Sciatic nerve (tissue), 2 donors: Measurements from ENCODE around the gene CD80. TPM values are rescaled to one million over a fixed set of nuclear protein-coding genes. Genes with fewer than 3 reads are reported as not detected.
"Not testable (repeated sequence)": the region's sequence is repeated elsewhere in the genome, so short reads cannot be mapped to it uniquely, and the experiment has no call there.

ENCODE experiments used
- ATAC-seq: fragments of 200-7000 bp; cut with Tn5 transposase; one replicate; pipeline ENCODE4 v1.9.1; 2020; ENCODE audit warnings: mild to moderate bottlenecking, moderate library complexity
- DNase-seq: peaks from one replicate; pipeline ENCODE4 v3.0.0-alpha.2; 2020; ENCODE audit warnings: low spot score
- intact Hi-C: fragments of 100-400 bp; cut with DNase I; formaldehyde crosslinking; loops from one replicate; pipeline ENCODE4 v1.14.2; 2022
- total RNA-seq: library from RNA; stranded (reverse); fragmentation: NEBNext Ultra II Directional; extraction: Animal tissue kit (Norgen Biotek cat#: 25700); gene quantifications from one replicate; pipeline ENCODE4 v1.2.1, GENCODE V29; 2021
- donor health status: DM: no; HTN: no; CAD: no.
- donor health status: DM: no; HTN: no; CAD: no.

The CD80 gene
- total RNA-seq, 1 donor from 2014 or later: 1.6 TPM

GRCh38 chr3:119553823-119554415 lies 5.5 kb downstream of the CD80 start:
- intact Hi-C loops: no loop called here
- no peak for DNase-seq
- ATAC-seq: no peak

DNA sequence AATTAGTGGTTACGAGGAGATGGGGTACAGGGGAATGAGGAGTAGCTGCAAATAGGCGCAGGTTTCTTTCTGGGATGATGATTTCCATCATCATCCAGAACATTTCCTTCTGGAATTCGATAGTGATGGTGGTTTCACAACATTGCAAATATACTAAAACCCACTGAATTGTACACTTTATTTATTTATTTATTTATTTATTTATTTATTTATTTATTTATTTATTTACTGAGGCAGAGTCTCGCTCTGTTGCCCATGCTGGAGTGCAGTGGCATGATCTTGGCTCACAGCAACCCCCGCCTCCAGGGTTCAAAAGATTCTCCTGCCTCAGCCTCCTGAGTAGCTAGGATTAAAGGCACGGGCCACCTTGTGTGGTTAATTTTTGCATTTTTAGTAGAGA lies 6.5 kb downstream of the CD80 start:
- ATAC-seq, intact Hi-C loops: not testable (repeated sequence)

GRCh38 chr3:119551598-119551997 lies 7.8 kb downstream of the CD80 start:
- DNase-seq (no peak), ATAC-seq (no peak)
- intact Hi-C loops: no loop called here

More for the DNA sequence above, 6.5 kb downstream of the CD80 start:
- DNase-seq: not testable (repeated sequence)

- ATAC-seq: no peak
- intact Hi-C loops: no loop called here
Observed at GRCh38 chr3:119550192-119550910, 9.1 kb downstream of the CD80 start.

DNA sequence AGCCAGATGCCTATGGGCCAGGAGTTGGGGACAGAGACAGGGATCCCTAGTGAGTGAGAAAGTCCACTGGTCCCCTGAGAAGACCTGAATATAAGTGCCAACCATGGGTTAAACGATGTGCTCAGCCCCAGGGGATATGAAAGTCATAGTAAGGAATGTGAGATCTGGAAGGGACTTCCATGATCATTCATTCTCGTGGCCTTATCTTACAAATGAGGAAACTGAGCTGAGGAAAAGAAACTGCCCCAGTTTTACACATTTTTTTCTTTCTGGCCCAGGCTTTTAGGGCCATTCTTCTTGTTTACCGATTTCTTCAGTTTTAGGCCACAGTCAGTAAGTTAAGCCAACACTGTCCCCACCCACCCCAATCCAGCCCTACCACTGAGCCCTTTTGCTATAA lies 11.1 kb downstream of the CD80 start:
- intact Hi-C loops: no loop called here
- DNase-seq (no peak), ATAC-seq (no peak)

More at GRCh38 chr3:119550192-119550910, 9.1 kb downstream of the CD80 start:
- no peak for DNase-seq

- DNase-seq (no peak), ATAC-seq (no peak)
Observed at GRCh38 chr3:119547227-119547626, 12.2 kb downstream of the CD80 start.

GRCh38 chr3:119543147-119543546 lies 16.3 kb downstream of the CD80 start:
- no peak for DNase-seq
- intact Hi-C loops: no loop called here
- ATAC-seq: no peak

More at GRCh38 chr3:119547227-119547626, 12.2 kb downstream of the CD80 start:
- intact Hi-C loops: no loop called here

DNA sequence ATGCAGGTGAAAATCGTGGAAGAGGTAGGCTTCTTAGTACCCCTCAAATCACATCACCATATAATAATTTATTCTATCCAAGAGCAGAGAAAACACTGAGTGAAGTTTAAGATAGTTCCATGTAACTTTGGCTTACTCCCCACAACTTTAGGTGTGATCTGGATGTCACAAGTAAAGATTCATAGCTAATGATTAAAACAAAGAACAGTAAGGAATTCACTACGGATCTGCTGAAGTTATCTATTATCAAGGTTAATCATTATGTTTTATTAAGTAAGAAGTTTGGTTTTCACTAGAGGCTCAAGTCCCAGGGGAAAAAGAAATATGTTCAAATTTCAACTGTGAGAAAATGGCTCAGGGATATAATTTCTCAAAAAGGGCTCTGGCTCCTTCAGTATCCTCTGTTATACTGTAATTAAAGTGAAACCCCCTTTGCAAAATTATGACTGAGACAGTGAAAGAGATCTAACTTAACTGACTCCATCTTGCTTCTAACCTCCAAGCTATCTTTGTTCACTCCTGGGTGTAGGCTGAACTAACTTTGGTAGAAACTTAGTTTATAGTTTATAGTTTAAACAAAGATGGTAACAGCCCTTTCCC lies 17.1 kb downstream of the CD80 start:
- intact Hi-C loops: no loop called here

DNA sequence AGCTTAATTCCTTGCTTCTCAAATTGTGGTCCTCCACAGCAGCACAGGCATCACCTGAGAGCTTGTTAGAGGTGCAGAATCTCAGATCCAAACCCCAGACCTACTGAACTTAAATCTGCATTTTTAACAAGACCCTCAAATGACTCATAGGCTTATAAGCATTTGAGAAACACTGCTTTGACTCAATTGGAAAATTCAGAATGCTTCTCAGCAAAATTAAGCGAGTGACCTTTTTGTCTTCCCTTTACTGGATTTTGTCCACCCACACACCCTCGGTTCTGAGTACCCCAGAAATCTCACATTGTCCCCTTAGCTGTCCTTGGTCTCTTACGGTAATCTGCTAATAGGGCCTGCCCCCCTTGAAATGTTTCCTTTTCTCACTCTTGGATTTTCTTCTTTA lies 17.9 kb downstream of the CD80 start:
- intact Hi-C loops: no loop called here
- no peak for ATAC-seq
- DNase-seq: no peak

More for the DNA sequence above, 17.1 kb downstream of the CD80 start:
- no peak for ATAC-seq
- DNase-seq: no peak

GRCh38 chr3:119538772-119539171 lies 20.6 kb downstream of the CD80 start:
- no peak for DNase-seq
- no peak for ATAC-seq
- intact Hi-C loops: no loop called here

- DNase-seq: no peak
- intact Hi-C loops: no loop called here
- no peak for ATAC-seq
Observed at GRCh38 chr3:119536757-119537156, 22.7 kb downstream of the CD80 start.

- intact Hi-C loops: no loop called here
- DNase-seq (no peak), ATAC-seq (no peak)
Observed at GRCh38 chr3:119534296-119534695, 25.1 kb downstream of the CD80 start.

DNA sequence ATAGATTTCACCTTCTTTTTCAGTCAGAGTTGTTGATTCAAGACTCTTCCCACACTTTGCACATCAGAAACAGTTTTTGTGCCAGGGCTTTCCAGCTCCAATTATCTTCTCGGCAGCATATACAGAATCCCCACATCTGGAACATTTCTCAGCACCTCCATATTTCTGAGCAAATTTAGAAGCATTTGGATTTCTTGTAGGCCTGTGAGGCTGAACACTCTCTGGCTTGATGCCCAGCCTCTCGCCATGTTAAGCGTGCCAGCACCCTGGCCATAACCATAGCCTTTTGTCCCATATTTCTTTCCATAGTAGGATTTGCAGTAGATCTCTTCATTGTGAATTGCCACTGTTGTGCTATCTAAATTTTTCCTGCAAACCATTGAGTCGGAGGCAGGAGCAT lies 28.3 kb downstream of the CD80 start:
- DNase-seq (no peak), ATAC-seq (no peak)
- intact Hi-C loops: no loop called here

GRCh38 chr3:119530456-119530855 lies 29.0 kb downstream of the CD80 start:
- DNase-seq (no peak), ATAC-seq (no peak)
- intact Hi-C loops: no loop called here

DNA sequence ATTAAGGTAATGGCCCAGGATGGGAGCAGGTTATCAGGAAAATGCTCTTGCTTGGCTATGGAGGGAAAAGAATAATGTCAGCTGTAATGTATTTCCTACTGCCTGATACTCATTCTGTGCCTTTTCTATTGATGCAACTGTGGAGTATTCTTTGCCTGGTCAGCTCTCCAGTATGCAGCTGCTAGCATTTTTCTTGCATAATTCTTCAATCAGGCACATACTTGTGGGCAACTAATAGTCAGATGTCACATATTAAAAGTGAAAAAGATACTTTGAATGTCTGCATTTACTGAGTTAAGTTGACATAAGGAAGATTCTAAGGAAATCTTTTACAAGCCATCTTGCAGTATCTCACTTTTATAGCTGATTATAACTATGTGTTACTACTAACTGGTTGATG lies 29.5 kb downstream of the CD80 start:
- ATAC-seq: no peak
- intact Hi-C loops: no loop called here

GRCh38 chr3:119527714-119528113 lies 31.7 kb downstream of the CD80 start:
- no peak for ATAC-seq
- DNase-seq: no peak
- intact Hi-C loops: no loop called here

More for the DNA sequence above, 29.5 kb downstream of the CD80 start:
- no peak for DNase-seq

- intact Hi-C loops: no loop called here
- DNase-seq (no peak), ATAC-seq (no peak)
Observed at GRCh38 chr3:119524931-119525662, 34.3 kb downstream of the CD80 start.

GRCh38 chr3:119518026-119518425 lies 41.4 kb downstream of the CD80 start:
- DNase-seq (no peak), ATAC-seq (no peak)
- intact Hi-C loops: no loop called here

- DNase-seq: no peak
- ATAC-seq: no peak
- intact Hi-C loops: no loop called here
Observed at GRCh38 chr3:119517112-119517511, 42.3 kb downstream of the CD80 start.

GRCh38 chr3:119514637-119515036 lies 44.8 kb downstream of the CD80 start:
- ATAC-seq (no peak), DNase-seq (no peak)
- intact Hi-C loops: no loop called here
